Vagina (tissue), 2 donors: ENCODE measurements around the gene NDUFA11.

ENCODE experiments used
- CTCF ChIP-seq, 3 experiments: fragments of 450-650 bp in 2 of 3; fragments of 200-600 bp in 1 of 3; sonication (generic) in 1 of 3; IDR thresholded peaks; one replicate each; pipeline ENCODE4 v1.5.1; 2017 to 2019; ENCODE audit warnings: antibody characterized with exemption in 3 of 3, mild to moderate bottlenecking in 2 of 3, moderate library complexity in 2 of 3
- POLR2A ChIP-seq, 2 donors: fragments of 450-650 bp; IDR thresholded peaks; one replicate each; pipeline ENCODE4 v1.6.1; 2017; ENCODE audit warnings: antibody characterized with exemption in 2 of 2, mild to moderate bottlenecking in 2 of 2, moderate library complexity in 2 of 2
- POLR2AphosphoS5 ChIP-seq, 2 donors: sonication (generic); formaldehyde crosslinking; IDR thresholded peaks; one replicate each; pipeline ENCODE4 v1.9.0; 2017; ENCODE audit warnings: antibody characterized with exemption in 2 of 2, mild to moderate bottlenecking in 2 of 2, low read depth in 1 of 2; ENCODE audit not compliant: insufficient read depth in 1 of 2

GRCh38 chr19:5913739-5914357 is 10.3 kb upstream of the NDUFA11 start, which contains the start of gene CAPS:
- TF ChIP-seq CTCF (IDR thresholded peaks at IDR 0.05), result no peak
- TF ChIP-seq POLR2A (IDR thresholded peaks at IDR 0.05), result no peak
- TF ChIP-seq POLR2AphosphoS5 (IDR thresholded peaks at IDR 0.05; ENCODE audit: insufficient read depth in 1 of 2, low read depth in 1 of 2), result no peak
